ENCODE measurements around the gene TYRO3. TPM values are rescaled to one million over a fixed set of nuclear protein-coding genes. Genes with fewer than 3 reads are reported as not detected.

TYRO3 gene
- total RNA-seq, 2 donors from 2014 or later, result 1.7 to 2.7 TPM

DNA sequence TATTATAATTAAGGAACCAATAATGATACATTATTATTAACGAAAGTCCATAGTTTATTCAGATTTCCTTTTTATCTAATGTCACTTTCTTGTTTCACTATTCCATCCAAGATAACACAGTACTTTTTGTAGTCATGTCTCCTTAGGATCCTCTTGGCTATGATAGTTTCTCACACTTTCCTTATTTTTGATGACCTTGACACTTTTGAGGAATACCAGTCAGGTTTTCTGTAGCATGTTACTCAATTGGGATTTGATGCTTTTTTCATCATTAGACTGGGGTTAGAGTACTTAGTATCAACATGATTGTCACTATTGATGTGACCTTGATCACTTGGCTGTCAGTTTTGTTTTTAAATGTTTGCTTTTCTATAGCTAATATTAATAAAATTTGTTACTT is 68.2 kb downstream of the TYRO3 start:
- Mint-ChIP-seq H3K27ac (no peak overlapping the region), H3K4me1 (no peaks in the 10 kb centered on the region), H3K9me3 (no peaks in the 10 kb centered on the region), H3K27me3 (no peaks in the 10 kb centered on the region), H3K4me3 (no peak overlapping the region), H3K36me3 (ENCODE audit: low read depth) (no peaks in the 10 kb centered on the region)
- ATAC-seq (replicated peaks), result no peak

DNA sequence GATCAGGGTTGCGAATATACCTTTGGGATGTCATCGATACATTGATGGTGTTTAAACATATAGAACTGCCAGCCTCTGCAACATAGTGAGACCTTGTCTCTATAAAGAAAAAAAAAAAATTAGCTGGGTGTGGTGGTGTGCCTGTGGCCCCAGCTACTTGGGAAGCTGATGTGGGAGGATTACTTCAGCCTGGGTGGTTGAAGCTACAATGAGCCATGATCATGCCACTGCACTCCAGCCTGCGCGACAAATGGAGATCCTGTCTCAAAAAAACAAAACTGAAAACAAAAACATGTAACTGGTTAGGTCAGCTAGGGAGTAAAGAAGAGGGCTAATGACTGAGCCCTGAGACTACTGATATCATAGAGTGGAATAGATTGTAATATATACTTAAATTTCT is 70.5 kb downstream of the TYRO3 start:
- no peaks in the 10 kb centered on the region for H3K36me3 Mint-ChIP-seq (ENCODE audit: low read depth)
- no peak overlapping the region for H3K4me3 Mint-ChIP-seq
- H3K4me1 Mint-ChIP-seq, result peaks cover 8% of the 10 kb centered on the region
- no peaks in the 10 kb centered on the region for H3K9me3 Mint-ChIP-seq
- H3K27ac Mint-ChIP-seq, result no peak overlapping the region
- no peaks in the 10 kb centered on the region for H3K27me3 Mint-ChIP-seq
- ATAC-seq (replicated peaks), result no peak

DNA sequence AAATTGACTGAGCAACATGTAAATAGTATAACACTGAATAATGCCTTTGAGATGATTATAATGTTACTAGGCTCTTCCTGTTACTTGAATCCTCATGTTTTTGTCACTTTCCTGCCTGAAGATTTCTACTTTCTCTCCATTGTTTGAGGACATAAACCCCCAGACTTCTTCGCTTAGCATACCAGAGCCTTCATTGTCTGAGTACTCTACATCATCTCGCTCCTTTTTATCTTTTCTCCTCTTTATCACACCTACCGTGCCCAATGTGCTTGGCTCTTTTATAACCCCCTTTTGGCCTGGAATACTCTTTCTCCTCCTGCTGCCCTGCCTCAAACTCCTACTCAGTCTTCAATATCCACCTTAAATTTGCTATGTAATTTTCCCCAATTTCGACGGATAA is 70.9 kb downstream of the TYRO3 start:
- H3K4me1 Mint-ChIP-seq, result peaks cover 12% of the 10 kb centered on the region
- no peak overlapping the region for H3K4me3 Mint-ChIP-seq
- no peaks in the 10 kb centered on the region for H3K9me3 Mint-ChIP-seq
- no peaks in the 10 kb centered on the region for H3K36me3 Mint-ChIP-seq (ENCODE audit: low read depth)
- no peak overlapping the region for H3K27ac Mint-ChIP-seq
- ATAC-seq (replicated peaks), result no peak
- H3K27me3 Mint-ChIP-seq, result no peaks in the 10 kb centered on the region

GRCh38 chr15:41630616-41631217 is 71.7 kb downstream of the TYRO3 start:
- Mint-ChIP-seq H3K27me3 (no peaks in the 10 kb centered on the region), H3K27ac (no peak overlapping the region), H3K4me3 (no peak overlapping the region), H3K4me1 (peaks cover 12% of the 10 kb centered on the region), H3K9me3 (no peaks in the 10 kb centered on the region), H3K36me3 (ENCODE audit: low read depth) (no peaks in the 10 kb centered on the region)
- ATAC-seq (replicated peaks), result no peak

GRCh38 chr15:41631880-41632470 is 73.0 kb downstream of the TYRO3 start:
- Mint-ChIP-seq H3K9me3 (no peaks in the 10 kb centered on the region), H3K27me3 (no peaks in the 10 kb centered on the region), H3K27ac (no peak overlapping the region), H3K36me3 (ENCODE audit: low read depth) (no peaks in the 10 kb centered on the region), H3K4me3 (no peak overlapping the region), H3K4me1 (peaks cover 12% of the 10 kb centered on the region)
- ATAC-seq (replicated peaks), result no peak

Other genes with a start within 250 kb of the TYRO3 start
- gene OIP5, start 226.6 kb upstream of the TYRO3 start, total RNA-seq, result 10 to 100 TPM in 1 of 2 donors, 1 to 10 TPM in 1; 9.2 to 13.6 TPM
- gene NUSAP1, start 226.3 kb upstream of the TYRO3 start, total RNA-seq, result 100 to 1,000 TPM; 201 to 270 TPM
- gene NDUFAF1, start 156.7 kb upstream of the TYRO3 start, total RNA-seq, result 10 to 100 TPM; 13.1 to 21.2 TPM
- 10 to 100 TPM; 23.6 to 38.2 TPM for gene RTF1, start 142.1 kb upstream of the TYRO3 start, total RNA-seq
- 1 to 10 TPM; 3.5 to 5.5 TPM for gene ITPKA, start 65.3 kb upstream of the TYRO3 start, total RNA-seq
- gene LTK, start 45.4 kb upstream of the TYRO3 start, total RNA-seq, result 1 to 10 TPM; 1.9 to 2.8 TPM
- gene RPAP1, start 15.0 kb upstream of the TYRO3 start, total RNA-seq, result 10 to 100 TPM; 51.2 to 70.0 TPM
- gene MGA, start 101.2 kb downstream of the TYRO3 start, total RNA-seq, result 10 to 100 TPM; 36.4 to 36.6 TPM
- 10 to 100 TPM; 33.7 to 45.5 TPM for gene MAPKBP1, start 215.3 kb downstream of the TYRO3 start, total RNA-seq

All from activated T-helper 17 cell treated with anti-CD3 and anti-CD28 coated beads, Interleukin-2, amount 50 U/mL, for 72 hours (primary cell).